ENCODE measurements around the gene PAXIP1. TPM values are rescaled to one million over a fixed set of nuclear protein-coding genes. Genes with fewer than 3 reads are reported as not detected.
"Not testable (repeated sequence)": the region's sequence is repeated elsewhere in the genome, so short reads cannot be mapped to it uniquely, and the experiment has no call there.

PAXIP1 gene
- total RNA-seq, 2 donors from 2014 or later = 17.2 to 22.5 TPM

GRCh38 chr7:154953006-154953684 is 49.8 kb downstream of the PAXIP1 start:
- Mint-ChIP-seq H3K36me3 (ENCODE audit: insufficient read depth in 2 of 2) (peaks cover 8 to 19% of the 10 kb centered on the region in 2 donors), H3K4me1 (ENCODE audit: low read depth) (no peaks in the 10 kb centered on the region), H3K9me3 (no peaks in the 10 kb centered on the region), H3K27me3 (ENCODE audit: low read depth) (no peaks in the 10 kb centered on the region), H3K27ac (no peak overlapping the region), H3K4me3 (no peak overlapping the region)
- ATAC-seq (replicated peaks in 1 of 2) (peak; percentile 39 to 41), DNase-seq (peak; percentile 65 to 74)

- Mint-ChIP-seq H3K27ac (no peak overlapping the region), H3K4me3 (no peak overlapping the region), H3K9me3 (no peaks in the 10 kb centered on the region), H3K4me1 (ENCODE audit: low read depth) (no peaks in the 10 kb centered on the region), H3K27me3 (ENCODE audit: low read depth) (no peaks in the 10 kb centered on the region), H3K36me3 (ENCODE audit: insufficient read depth in 2 of 2) (peaks cover 6 to 22% of the 10 kb centered on the region in 2 donors)
- DNase-seq = no peak
- no peak for ATAC-seq (replicated peaks in 1 of 2)
Measured at GRCh38 chr7:154950960-154951359, 52.0 kb downstream of the PAXIP1 start.

DNA sequence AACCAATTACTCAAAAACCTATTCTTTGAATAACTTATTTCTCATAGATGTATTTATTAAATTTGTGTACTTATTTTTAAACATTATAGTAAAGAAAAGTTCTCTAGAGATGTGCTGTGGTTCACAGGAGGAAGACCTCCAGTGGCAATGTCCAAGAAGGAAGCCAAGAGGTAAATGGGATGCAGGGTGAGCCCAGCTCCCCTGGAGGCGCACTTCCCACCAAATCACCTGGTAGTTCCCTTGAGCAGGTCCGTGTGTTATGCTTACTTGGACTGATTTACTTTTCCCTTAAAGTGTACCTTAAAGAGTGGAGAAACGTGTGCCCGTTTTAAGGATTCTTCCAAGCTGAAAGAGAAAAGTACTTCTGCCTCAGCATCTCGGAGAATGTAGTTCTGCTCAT is 55.3 kb downstream of the PAXIP1 start:
- Mint-ChIP-seq H3K4me3 (no peak overlapping the region), H3K36me3 (ENCODE audit: insufficient read depth in 2 of 2) (peaks cover 4 to 18% of the 10 kb centered on the region in 2 donors), H3K4me1 (ENCODE audit: low read depth) (no peaks in the 10 kb centered on the region), H3K27me3 (ENCODE audit: low read depth) (no peaks in the 10 kb centered on the region), H3K27ac (no peak overlapping the region), H3K9me3 (no peaks in the 10 kb centered on the region)
- no peak for DNase-seq
- ATAC-seq (replicated peaks in 1 of 2) = no peak

- H3K4me3 Mint-ChIP-seq = no peak overlapping the region
- H3K9me3 Mint-ChIP-seq = no peaks in the 10 kb centered on the region
- no peak overlapping the region for H3K27ac Mint-ChIP-seq
- peaks cover 0 to 14% of the 10 kb centered on the region in 2 donors for H3K36me3 Mint-ChIP-seq (ENCODE audit: insufficient read depth in 2 of 2)
- no peaks in the 10 kb centered on the region for H3K4me1 Mint-ChIP-seq (ENCODE audit: low read depth)
- no peak for DNase-seq
- no peaks in the 10 kb centered on the region for H3K27me3 Mint-ChIP-seq (ENCODE audit: low read depth)
- no peak for ATAC-seq (replicated peaks in 1 of 2)
Measured at GRCh38 chr7:154946166-154946565, 56.8 kb downstream of the PAXIP1 start.

DNA sequence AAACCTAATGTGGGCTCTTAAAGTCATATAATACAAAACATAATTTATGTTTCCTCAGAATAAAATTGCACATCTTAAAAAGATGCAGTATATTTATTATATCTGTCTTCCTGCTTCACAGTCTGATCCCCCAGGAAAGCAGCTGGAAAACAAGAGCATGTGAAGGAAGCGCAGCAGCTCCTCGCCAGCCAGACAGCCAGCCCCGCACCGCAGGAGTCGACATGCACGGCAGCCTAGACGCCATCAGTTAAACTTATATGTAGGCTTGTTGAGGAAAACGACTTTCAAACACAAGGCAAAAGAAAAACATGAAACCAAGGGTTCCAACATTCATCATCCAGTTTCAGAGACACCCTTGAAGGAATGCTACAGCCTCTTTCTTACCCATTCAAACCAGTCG is 59.0 kb downstream of the PAXIP1 start:
- no peak for DNase-seq
- no peak overlapping the region for H3K27ac Mint-ChIP-seq
- H3K4me3 Mint-ChIP-seq = no peak overlapping the region
- peaks cover 0 to 10% of the 10 kb centered on the region in 2 donors for H3K36me3 Mint-ChIP-seq (ENCODE audit: insufficient read depth in 2 of 2)
- no peak for ATAC-seq (replicated peaks in 1 of 2)
- H3K27me3 Mint-ChIP-seq (ENCODE audit: low read depth) = no peaks in the 10 kb centered on the region
- no peaks in the 10 kb centered on the region for H3K4me1 Mint-ChIP-seq (ENCODE audit: low read depth)
- H3K9me3 Mint-ChIP-seq = no peaks in the 10 kb centered on the region

DNA sequence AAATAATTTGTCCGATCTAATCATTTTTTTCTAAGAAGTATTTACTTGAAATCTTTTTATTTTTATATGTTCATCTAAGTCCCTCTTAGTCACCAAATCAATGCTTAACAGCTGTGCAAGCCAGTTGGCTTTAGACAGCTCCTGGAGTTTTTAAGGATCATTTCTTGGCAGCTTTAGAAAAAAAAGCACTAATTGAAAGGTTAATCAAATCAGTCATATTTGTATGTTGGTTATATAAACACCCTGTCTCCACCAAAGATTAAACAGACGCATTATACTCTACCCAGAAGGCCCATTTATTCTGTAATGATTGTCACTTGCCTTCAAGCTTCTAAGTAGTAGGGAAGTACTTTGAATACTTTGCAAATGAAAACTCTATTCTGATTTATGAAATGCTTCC is 60.2 kb downstream of the PAXIP1 start:
- H3K4me1 Mint-ChIP-seq (ENCODE audit: low read depth) = no peaks in the 10 kb centered on the region
- no peak overlapping the region for H3K27ac Mint-ChIP-seq
- peaks cover 0 to 7% of the 10 kb centered on the region in 2 donors for H3K36me3 Mint-ChIP-seq (ENCODE audit: insufficient read depth in 2 of 2)
- H3K27me3 Mint-ChIP-seq (ENCODE audit: low read depth) = no peaks in the 10 kb centered on the region
- ATAC-seq (replicated peaks in 1 of 2) (no peak), DNase-seq (no peak)
- no peak overlapping the region for H3K4me3 Mint-ChIP-seq
- no peaks in the 10 kb centered on the region for H3K9me3 Mint-ChIP-seq

- DNase-seq (no peak), ATAC-seq (replicated peaks in 1 of 2) (no peak)
- H3K9me3 Mint-ChIP-seq = peaks cover 6 to 12% of the 10 kb centered on the region in 2 donors
- H3K27ac Mint-ChIP-seq = no peak overlapping the region
- H3K4me3 Mint-ChIP-seq = no peak overlapping the region
- H3K4me1 Mint-ChIP-seq (ENCODE audit: low read depth) = peaks cover 5% of the 10 kb centered on the region
- no peaks in the 10 kb centered on the region for H3K27me3 Mint-ChIP-seq (ENCODE audit: low read depth)
- H3K36me3 Mint-ChIP-seq (ENCODE audit: insufficient read depth in 2 of 2) = peaks cover 11 to 25% of the 10 kb centered on the region in 2 donors
Measured at GRCh38 chr7:154937837-154938236, 65.1 kb downstream of the PAXIP1 start.

- H3K27ac Mint-ChIP-seq; H3K27me3 Mint-ChIP-seq (ENCODE audit: low read depth); DNase-seq; H3K4me3 Mint-ChIP-seq; ATAC-seq (replicated peaks in 1 of 2): not testable (repeated sequence)
- Mint-ChIP-seq H3K36me3 (ENCODE audit: insufficient read depth in 2 of 2) (peaks cover 11 to 31% of the 10 kb centered on the region in 2 donors), H3K4me1 (ENCODE audit: low read depth) (peaks cover 23% of the 10 kb centered on the region), H3K9me3 (peaks cover 6 to 12% of the 10 kb centered on the region in 2 donors)
Measured at GRCh38 chr7:154934353-154934952, 68.5 kb downstream of the PAXIP1 start.

DNA sequence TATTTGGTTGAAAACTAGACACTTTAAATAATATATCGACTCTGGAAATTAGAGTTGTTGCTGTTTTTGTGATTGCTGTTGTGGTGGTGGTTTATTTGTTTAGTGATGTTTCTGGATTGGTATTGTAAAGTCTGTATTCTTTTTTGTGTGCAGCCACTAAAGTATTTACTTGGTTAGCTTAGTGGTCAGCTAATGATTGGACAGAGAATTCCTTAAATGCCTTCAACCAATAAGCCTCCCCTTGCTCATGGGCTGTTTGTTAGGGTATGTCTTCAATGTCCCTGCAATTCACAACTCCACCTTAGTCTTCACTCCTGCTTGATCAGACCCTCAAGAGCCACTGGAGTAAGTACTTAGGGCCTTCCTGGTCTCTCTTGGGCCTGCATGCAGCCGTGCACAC is 71.0 kb downstream of the PAXIP1 start:
- no peak overlapping the region for H3K4me3 Mint-ChIP-seq
- no peak overlapping the region for H3K27ac Mint-ChIP-seq
- ATAC-seq (replicated peaks in 1 of 2) (no peak), DNase-seq (no peak)
- peaks cover 6 to 12% of the 10 kb centered on the region in 2 donors for H3K9me3 Mint-ChIP-seq
- peaks cover 11 to 31% of the 10 kb centered on the region in 2 donors for H3K36me3 Mint-ChIP-seq (ENCODE audit: insufficient read depth in 2 of 2)
- peaks cover 40% of the 10 kb centered on the region for H3K4me1 Mint-ChIP-seq (ENCODE audit: low read depth)
- no peaks in the 10 kb centered on the region for H3K27me3 Mint-ChIP-seq (ENCODE audit: low read depth)

DNA sequence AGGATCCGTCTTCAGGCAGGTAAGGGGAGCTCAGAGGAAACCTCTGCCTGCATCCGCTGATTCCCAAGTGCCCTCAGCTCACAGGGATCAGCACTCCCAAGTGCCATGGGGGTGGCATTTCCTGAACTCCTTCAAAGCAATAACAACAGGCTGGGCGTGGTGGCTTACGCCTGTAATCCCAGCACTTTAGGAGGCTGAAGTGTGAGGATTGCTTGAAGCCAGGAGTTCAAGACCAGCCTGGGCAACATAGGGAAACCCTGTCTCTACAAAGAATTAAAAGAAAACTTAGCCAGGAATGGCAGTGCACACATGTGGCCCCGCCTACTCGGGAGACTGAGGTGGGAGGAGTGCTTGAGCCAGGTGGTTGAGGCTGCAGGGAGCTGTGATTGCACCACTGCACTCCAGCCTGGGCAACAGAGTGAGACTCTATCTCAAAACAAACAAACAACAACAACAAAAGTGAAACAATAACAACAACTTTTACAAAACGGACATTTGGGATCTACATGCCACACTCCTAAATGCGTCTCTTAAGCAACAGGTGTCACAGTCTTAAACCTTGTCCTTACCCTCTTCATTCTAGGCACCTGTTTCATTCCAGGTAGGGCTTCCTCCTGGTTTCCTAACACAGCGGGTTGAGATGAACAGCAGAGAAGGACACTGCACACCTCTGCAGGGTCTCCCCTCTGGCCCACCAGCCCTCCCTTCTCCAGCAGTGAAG is 73.8 kb downstream of the PAXIP1 start:
- no peak for DNase-seq
- H3K27me3 Mint-ChIP-seq (ENCODE audit: low read depth) = no peaks in the 10 kb centered on the region
- peaks cover 6 to 16% of the 10 kb centered on the region in 2 donors for H3K36me3 Mint-ChIP-seq (ENCODE audit: insufficient read depth in 2 of 2)
- peaks cover 35% of the 10 kb centered on the region for H3K4me1 Mint-ChIP-seq (ENCODE audit: low read depth)
- peak in 1 of 2 donors; percentile 2 for ATAC-seq (replicated peaks in 1 of 2)
- peak overlapping the region; percentile 99 for H3K27ac Mint-ChIP-seq
- H3K4me3 Mint-ChIP-seq = peak overlapping the region; percentile 98 to 99
- peaks cover 3% of the 10 kb centered on the region in 2 donors for H3K9me3 Mint-ChIP-seq

GRCh38 chr7:154928136-154929005 is 74.6 kb downstream of the PAXIP1 start:
- no peaks in the 10 kb centered on the region for H3K27me3 Mint-ChIP-seq (ENCODE audit: low read depth)
- peak; percentile 77 to 78 for ATAC-seq (replicated peaks in 1 of 2)
- peaks cover 2 to 10% of the 10 kb centered on the region in 2 donors for H3K36me3 Mint-ChIP-seq (ENCODE audit: insufficient read depth in 2 of 2)
- peak overlapping the region; percentile 99 for H3K27ac Mint-ChIP-seq
- peaks cover 35% of the 10 kb centered on the region for H3K4me1 Mint-ChIP-seq (ENCODE audit: low read depth)
- peak overlapping the region; percentile 98 to 99 for H3K4me3 Mint-ChIP-seq
- peak; percentile 36 to 41 for DNase-seq
- no peaks in the 10 kb centered on the region for H3K9me3 Mint-ChIP-seq

DNA sequence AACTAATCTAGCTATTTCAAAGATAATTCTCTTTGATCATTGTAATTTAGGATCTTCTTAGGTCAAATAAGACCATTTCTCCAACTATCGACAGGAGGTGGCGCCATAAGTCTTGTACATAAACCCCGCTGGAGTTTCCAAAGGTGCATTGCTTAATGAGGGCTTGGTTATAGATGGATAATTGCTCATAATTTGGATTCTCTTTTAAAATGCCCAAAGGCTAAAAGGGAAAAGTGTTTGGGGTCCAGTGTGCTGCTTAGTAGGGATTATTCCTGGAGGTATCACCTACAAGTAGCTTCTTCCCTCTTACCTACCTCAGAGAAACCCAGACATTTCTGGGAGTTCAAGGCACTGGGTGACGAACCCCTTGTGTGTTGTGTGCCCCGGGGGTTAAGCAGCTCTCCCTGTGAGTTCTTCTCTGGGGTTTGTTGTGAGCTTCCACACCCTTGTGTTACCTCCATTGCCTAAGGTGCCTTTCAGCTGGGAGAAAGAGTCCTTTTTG is 75.2 kb downstream of the PAXIP1 start:
- H3K4me3 Mint-ChIP-seq = peak overlapping the region; percentile 98 to 99
- H3K4me1 Mint-ChIP-seq (ENCODE audit: low read depth) = peaks cover 35% of the 10 kb centered on the region
- ATAC-seq (replicated peaks in 1 of 2) (peak; percentile 64 to 79), DNase-seq (peak; percentile 71 to 80)
- no peaks in the 10 kb centered on the region for H3K9me3 Mint-ChIP-seq
- peak overlapping the region; percentile 99 for H3K27ac Mint-ChIP-seq
- no peaks in the 10 kb centered on the region for H3K27me3 Mint-ChIP-seq (ENCODE audit: low read depth)
- peaks cover 0 to 6% of the 10 kb centered on the region in 2 donors for H3K36me3 Mint-ChIP-seq (ENCODE audit: insufficient read depth in 2 of 2)
